OCI-LY7 (cell line): ENCODE results near the gene DNAH8.

ENCODE experiments used
- CTCF ChIP-seq: fragments of 200-600 bp; sonication (generic); conservative IDR thresholded peaks from 2 replicates; pipeline ENCODE4 v1.5.1; 2014; ENCODE audit warnings: mild to moderate bottlenecking, antibody characterized with exemption, low read length, moderate library complexity, mixed read lengths
- EZH2phosphoT487 ChIP-seq: fragments of 200-600 bp; sonication (generic); IDR thresholded peaks from 2 replicates; pipeline ENCODE4 v1.6.1; 2018; ENCODE audit warnings: low read depth, borderline replicate concordance, mild to moderate bottlenecking, mixed run types, antibody characterized with exemption, low read length, moderate library complexity, mixed read lengths

- no peak for TF ChIP-seq CTCF
- no peak for TF ChIP-seq EZH2phosphoT487
Measured at GRCh38 chr6:39061182-39061581, 346.1 kb downstream of the DNAH8 start.
